OCI-LY7 (cell line): Measurements from ENCODE around the gene ENKD1. TPM values are rescaled to one million over a fixed set of nuclear protein-coding genes. Genes with fewer than 3 reads are reported as not detected.

ENCODE experiments used
- BruUV-seq: library from RNA; stranded (reverse); fragments of 400-500 nt; replicated peaks from 2 replicates; lab custom pipeline; 2021; lab: Mats Ljungman, UMichigan
- CTCF ChIA-PET: fragments of 300-600 bp; sonication (Branson Sonifier 250); formaldehyde crosslinking; loops from one replicate; lab custom pipeline; 2022; ENCODE audit warnings: antibody characterized with exemption; ENCODE audit not compliant: unreplicated experiment; lab: Charles Lee
- POLR2A ChIA-PET: fragments of 300-600 bp; sonication (Branson Sonifier 250); formaldehyde crosslinking; loops from one replicate; lab custom pipeline; 2022; ENCODE audit warnings: antibody characterized with exemption; lab: Charles Lee
- DNase-seq: peaks from one replicate; pipeline ENCODE4 v3.0.0-alpha.2; 2015; ENCODE audit warnings: low spot score
- H2AFZ ChIP-seq: fragments of 200-600 bp; sonication (generic), shearing (Covaris generic); 2 replicates; pipeline ENCODE4 v1.6.1; 2014; ENCODE audit warnings: mild to moderate bottlenecking, antibody characterized with exemption, low read length, moderate library complexity
- H3K27ac ChIP-seq: fragments of 200-600 bp; sonication (generic); 2 replicates; pipeline ENCODE4 v1.5.1; 2014; ENCODE audit warnings: mixed run types, low read depth, mild to moderate bottlenecking, moderate library complexity, low read length, inconsistent platforms; ENCODE audit not compliant: poor library complexity, severe bottlenecking
- H3K36me3 ChIP-seq: fragments of 200-600 bp; sonication (generic); 2 replicates; pipeline ENCODE4 v1.6.1; 2014; ENCODE audit warnings: mild to moderate bottlenecking, antibody characterized with exemption, low read length, moderate library complexity, mixed read lengths; ENCODE audit not compliant: insufficient read depth
- H3K4me1 ChIP-seq: fragments of 200-600 bp; sonication (generic); 2 replicates; pipeline ENCODE4 v1.5.1; 2014; ENCODE audit warnings: mild to moderate bottlenecking, low read length; ENCODE audit not compliant: insufficient read depth, poor library complexity, severe bottlenecking
- H3K4me2 ChIP-seq: fragments of 200-600 bp; sonication (generic); 2 replicates; pipeline ENCODE4 v1.6.1; 2014; ENCODE audit warnings: mild to moderate bottlenecking, low read length
- H3K4me3 ChIP-seq: fragments of 200-600 bp; sonication (generic); 2 replicates; pipeline ENCODE4 v1.5.1; 2014; ENCODE audit warnings: mild to moderate bottlenecking, low read depth, low read length; ENCODE audit not compliant: poor library complexity, severe bottlenecking
- H3K79me2 ChIP-seq: fragments of 200-600 bp; sonication (generic); 2 replicates; pipeline ENCODE4 v1.6.1; 2016; ENCODE audit warnings: low read depth, mild to moderate bottlenecking, low read length, moderate library complexity, mixed read lengths; ENCODE audit not compliant: insufficient read depth
- H3K9me2 ChIP-seq: fragments of 200-600 bp; sonication (generic); 2 replicates; pipeline ENCODE4 v1.6.1; 2016; ENCODE audit warnings: mild to moderate bottlenecking, low read length, mixed read lengths; ENCODE audit not compliant: insufficient read depth
- H3K9me3 ChIP-seq: fragments of 200-600 bp; sonication (generic); 2 replicates; pipeline ENCODE4 v1.6.1; 2014; ENCODE audit warnings: mild to moderate bottlenecking, mixed run types, low read length, mixed read lengths
- H4K20me1 ChIP-seq: fragments of 200-600 bp; sonication (generic); 2 replicates; pipeline ENCODE4 v1.6.1; 2014; ENCODE audit warnings: mild to moderate bottlenecking, antibody characterized with exemption, low read length, moderate library complexity, mixed read lengths; ENCODE audit not compliant: insufficient read depth
- EZH2phosphoT487 ChIP-seq: fragments of 200-600 bp; sonication (generic); IDR thresholded peaks from 2 replicates; pipeline ENCODE4 v1.6.1; 2018; ENCODE audit warnings: low read depth, borderline replicate concordance, mild to moderate bottlenecking, mixed run types, antibody characterized with exemption, low read length, moderate library complexity, mixed read lengths
- intact Hi-C: fragments of 100-400 bp; cut with micrococcal nuclease; formaldehyde crosslinking; loops from one replicate; pipeline ENCODE4 v1.10.0; 2022; ENCODE audit not compliant: unreplicated experiment
- total RNA-seq, 2 experiments: library from RNA; depleted of rRNA in 1 of 2; stranded (reverse); fragments of >200 nt in 1 of 2; shearing (Covaris generic) in 1 of 2; gene quantifications; 2 replicates each; pipeline ENCODE4 v1.2.3, GENCODE V29; 2014 to 2022
- TF ChIP-seq, protein P1 (sequence below): fragments of 200-600 bp; sonication (generic); conservative IDR thresholded peaks from 2 replicates; pipeline ENCODE4 v1.5.1; 2014; ENCODE audit warnings: mild to moderate bottlenecking, antibody characterized with exemption, low read length, moderate library complexity, mixed read lengths

The ENKD1 gene
- total RNA-seq, 2 experiments from 2014 or later: 8.1 to 15.7 TPM

DNA sequence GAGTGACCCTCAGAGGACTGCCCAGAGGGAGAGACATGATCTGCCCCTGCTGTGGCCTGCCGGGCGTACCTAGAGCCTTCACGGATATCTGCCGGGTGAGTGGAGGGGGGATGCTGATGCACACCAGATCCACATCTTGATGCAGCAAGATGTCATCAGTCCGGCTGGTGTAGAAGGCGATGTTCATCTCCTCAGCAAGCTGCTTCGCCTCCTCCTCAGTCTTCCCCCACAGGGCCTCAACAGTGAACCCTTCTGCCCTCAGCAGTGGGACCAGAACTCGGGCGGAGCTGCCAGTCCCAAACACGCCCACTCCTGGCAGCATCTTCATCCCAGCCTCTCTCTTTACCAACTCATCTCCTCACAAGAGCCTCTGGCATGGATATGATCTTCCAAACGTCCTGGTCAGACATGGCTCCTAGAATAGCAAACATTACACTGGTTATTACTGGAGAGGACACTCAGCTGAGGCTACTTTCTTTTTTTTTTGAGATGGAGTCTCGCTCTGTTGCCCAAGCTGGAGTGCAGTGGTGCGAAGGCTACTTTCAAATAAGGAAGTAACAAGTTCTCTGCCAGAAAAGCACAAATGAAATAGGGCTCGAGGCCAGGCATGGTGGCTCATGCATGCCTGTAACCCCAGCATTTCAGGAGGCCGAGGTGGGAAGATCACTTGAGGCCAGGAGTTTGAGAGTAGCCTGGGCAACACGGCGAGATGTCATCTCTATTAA lies 19.0 kb upstream of the ENKD1 start:
- Histone ChIP-seq H3K4me3 (no peak overlapping the region), H3K9me3 (no peaks in the 10 kb centered on the region), H4K20me1 (no peaks in the 10 kb centered on the region), H3K4me1 (peaks cover 14% of the 10 kb centered on the region), H2AFZ (no peak overlapping the region), H3K9me2 (no peaks in the 10 kb centered on the region), H3K4me2 (no peak overlapping the region), H3K27ac (no peak overlapping the region), H3K36me3 (peaks cover 21% of the 10 kb centered on the region), H3K79me2 (no peaks in the 10 kb centered on the region)
- DNase-seq: peak; percentile 67
- POLR2A ChIA-PET: interaction anchor here (1.1 to 1.3 kb wide), 2 partner anchors 131 to 159 kb away, joined by 3 read pairs; no protein-coding TSS in a partner anchor
- CTCF ChIA-PET: no interaction called here
- BruUV-seq: no TSS peak
- intact Hi-C loops: no loop called here
- TF ChIP-seq EZH2phosphoT487: no peak
- TF ChIP-seq, protein P1, sequence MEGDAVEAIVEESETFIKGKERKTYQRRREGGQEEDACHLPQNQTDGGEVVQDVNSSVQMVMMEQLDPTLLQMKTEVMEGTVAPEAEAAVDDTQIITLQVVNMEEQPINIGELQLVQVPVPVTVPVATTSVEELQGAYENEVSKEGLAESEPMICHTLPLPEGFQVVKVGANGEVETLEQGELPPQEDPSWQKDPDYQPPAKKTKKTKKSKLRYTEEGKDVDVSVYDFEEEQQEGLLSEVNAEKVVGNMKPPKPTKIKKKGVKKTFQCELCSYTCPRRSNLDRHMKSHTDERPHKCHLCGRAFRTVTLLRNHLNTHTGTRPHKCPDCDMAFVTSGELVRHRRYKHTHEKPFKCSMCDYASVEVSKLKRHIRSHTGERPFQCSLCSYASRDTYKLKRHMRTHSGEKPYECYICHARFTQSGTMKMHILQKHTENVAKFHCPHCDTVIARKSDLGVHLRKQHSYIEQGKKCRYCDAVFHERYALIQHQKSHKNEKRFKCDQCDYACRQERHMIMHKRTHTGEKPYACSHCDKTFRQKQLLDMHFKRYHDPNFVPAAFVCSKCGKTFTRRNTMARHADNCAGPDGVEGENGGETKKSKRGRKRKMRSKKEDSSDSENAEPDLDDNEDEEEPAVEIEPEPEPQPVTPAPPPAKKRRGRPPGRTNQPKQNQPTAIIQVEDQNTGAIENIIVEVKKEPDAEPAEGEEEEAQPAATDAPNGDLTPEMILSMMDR: no peak

- intact Hi-C loops: no loop called here
- ChIA-PET POLR2A (interaction anchor here (0.6 kb wide), 1 partner anchor 1469 kb away, joined by 4 read pairs; no protein-coding TSS in a partner anchor), CTCF (no interaction called here)
- no peaks in the 10 kb centered on the region for H3K9me2 ChIP-seq
- no peak for DNase-seq
- no peak for TF ChIP-seq EZH2phosphoT487
- TF ChIP-seq, protein P1: no peak
- H3K27ac ChIP-seq: no peak overlapping the region
- H3K79me2 ChIP-seq: no peaks in the 10 kb centered on the region
- no peaks in the 10 kb centered on the region for H4K20me1 ChIP-seq
- no TSS peak for BruUV-seq
- H2AFZ ChIP-seq: no peak overlapping the region
- no peaks in the 10 kb centered on the region for H3K9me3 ChIP-seq
- peaks cover 21% of the 10 kb centered on the region for H3K36me3 ChIP-seq
- peaks cover 14% of the 10 kb centered on the region for H3K4me1 ChIP-seq
- H3K4me3 ChIP-seq: no peak overlapping the region
- no peak overlapping the region for H3K4me2 ChIP-seq
Observed at GRCh38 chr16:67683767-67684166, 17.2 kb upstream of the ENKD1 start.
